HUES6 (cell line): Measurements from ENCODE around the gene ATCAY.
"Not testable (repeated sequence)": the region's sequence is repeated elsewhere in the genome, so short reads cannot be mapped to it uniquely, and the experiment has no call there.

Experiments
- H3K27ac ChIP-seq: 2 replicates; pipeline ENCODE4 v1.7.0; 2013; ENCODE audit warnings: low read depth, mild to moderate bottlenecking, low read length, inconsistent platforms
- H3K27me3 ChIP-seq: 2 replicates; pipeline ENCODE4 v1.6.1; 2013; ENCODE audit warnings: low read length; ENCODE audit not compliant: control insufficient read depth, insufficient read depth
- H3K36me3 ChIP-seq: 2 replicates; pipeline ENCODE4 v1.6.1; 2013; ENCODE audit warnings: low read length; ENCODE audit not compliant: control insufficient read depth, insufficient read depth
- H3K4me1 ChIP-seq: 2 replicates; pipeline ENCODE4 v1.6.1; 2013; ENCODE audit warnings: low read length; ENCODE audit not compliant: control insufficient read depth, insufficient read depth
- H3K4me3 ChIP-seq: 2 replicates; pipeline ENCODE4 v1.5.1; 2013; ENCODE audit warnings: low read depth, low read length
- H3K9ac ChIP-seq: one replicate; pipeline ENCODE4 v1.6.1; 2013; ENCODE audit warnings: mild to moderate bottlenecking, low read length
- H3K9me3 ChIP-seq: 2 replicates; pipeline ENCODE4 v1.6.1; 2013; ENCODE audit warnings: low read depth, low read length; ENCODE audit not compliant: control insufficient read depth, insufficient read depth

The ATCAY gene

DNA sequence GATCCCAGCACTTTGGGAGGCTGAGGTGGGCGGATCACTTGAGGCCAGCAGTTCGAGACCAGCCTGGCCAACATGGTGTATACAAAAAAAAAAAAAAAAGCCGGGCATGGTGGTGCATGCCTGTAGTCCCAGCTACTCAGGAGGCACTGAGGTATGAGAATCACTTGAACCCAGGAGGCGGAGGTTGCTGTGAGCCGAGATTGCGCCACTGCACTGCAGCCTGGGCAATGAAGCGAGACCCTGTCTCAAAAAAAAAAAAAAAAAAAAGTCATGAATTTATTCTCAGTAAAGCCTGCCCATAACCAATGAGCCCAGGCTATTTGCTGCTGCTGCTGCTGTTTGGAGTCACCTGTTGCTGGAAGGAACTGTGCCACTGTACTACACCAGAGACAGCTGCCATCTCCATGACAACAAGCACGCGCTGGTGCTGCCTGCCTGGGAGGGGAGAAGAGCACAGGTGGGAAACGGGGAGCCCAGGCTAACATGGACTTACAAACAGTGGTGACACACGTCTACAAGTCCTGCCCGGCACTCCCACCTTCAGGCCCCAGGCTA lies 23.0 kb upstream of the ATCAY start:
- Histone ChIP-seq H3K9ac (no peak overlapping the region), H3K27me3 (no peaks in the 10 kb centered on the region), H3K4me1 (no peaks in the 10 kb centered on the region), H3K36me3 (peaks cover 13% of the 10 kb centered on the region), H3K27ac (no peak overlapping the region), H3K9me3 (peaks cover 16% of the 10 kb centered on the region), H3K4me3 (no peak overlapping the region)

DNA sequence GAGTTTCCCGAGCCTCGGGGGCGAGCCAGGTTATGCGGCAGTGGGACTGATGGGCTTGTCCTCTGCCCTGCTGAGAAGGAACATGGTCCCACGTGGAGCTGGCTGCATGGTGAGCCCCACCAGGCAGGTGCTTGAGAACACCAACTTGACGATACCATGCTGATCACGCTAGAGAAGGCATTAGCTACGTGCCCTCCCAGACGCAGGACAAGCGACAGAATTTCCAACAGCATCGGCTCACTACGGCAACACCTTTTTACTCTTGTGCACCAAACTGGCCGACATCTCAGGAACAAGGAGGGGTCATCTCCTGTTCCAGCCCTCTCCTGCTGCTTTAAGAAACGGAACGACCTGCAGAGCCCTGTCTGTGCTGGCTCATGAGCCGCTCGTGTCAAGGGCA lies 20.0 kb upstream of the ATCAY start:
- Histone ChIP-seq H3K4me1 (no peaks in the 10 kb centered on the region), H3K9me3 (no peaks in the 10 kb centered on the region), H3K9ac (no peak overlapping the region), H3K4me3 (no peak overlapping the region), H3K27me3 (no peaks in the 10 kb centered on the region), H3K27ac (no peak overlapping the region), H3K36me3 (peaks cover 3% of the 10 kb centered on the region; the same call in 1 of the 2 replicates)

DNA sequence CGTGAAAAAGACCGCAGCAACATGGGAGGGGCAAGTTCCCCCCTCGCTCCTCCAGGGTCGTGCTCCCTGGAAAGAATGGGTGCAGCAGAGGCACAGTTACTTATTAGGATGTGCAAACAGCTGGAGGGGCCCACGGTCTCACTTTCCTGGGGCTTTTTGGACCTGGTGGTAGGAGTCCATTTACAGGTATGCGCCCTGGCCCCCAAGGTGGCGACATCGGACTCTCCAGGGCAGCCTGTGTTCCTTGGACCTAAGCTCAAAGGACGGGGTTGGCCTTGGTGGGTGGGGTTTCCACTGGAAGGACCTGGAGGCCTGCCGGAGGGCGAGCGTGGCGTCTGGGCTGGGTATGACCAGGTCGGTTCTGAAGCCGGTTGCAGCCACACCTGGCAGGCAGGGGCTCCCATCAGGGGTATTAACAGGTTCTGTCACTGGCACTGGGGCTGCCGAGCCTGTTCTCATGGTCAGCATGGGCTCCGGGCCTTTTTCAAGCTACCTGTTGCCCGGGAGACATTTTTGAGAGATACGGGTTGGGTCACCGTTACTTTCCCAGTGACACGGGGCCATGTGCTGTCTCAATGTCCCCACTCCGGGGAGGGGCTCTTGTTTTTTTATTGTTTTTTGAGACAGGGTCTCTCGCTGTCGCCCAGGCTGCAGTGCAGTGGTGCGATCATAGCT lies 17.5 kb upstream of the ATCAY start:
- peaks cover 9% of the 10 kb centered on the region; the same call in 1 of the 2 replicates for H3K4me1 ChIP-seq
- H3K4me3 ChIP-seq = no peak overlapping the region
- H3K9ac ChIP-seq = no peak overlapping the region
- no peaks in the 10 kb centered on the region for H3K27me3 ChIP-seq
- no peaks in the 10 kb centered on the region for H3K9me3 ChIP-seq
- H3K27ac ChIP-seq = no peak overlapping the region
- peaks cover 3% of the 10 kb centered on the region; the same call in 1 of the 2 replicates for H3K36me3 ChIP-seq

DNA sequence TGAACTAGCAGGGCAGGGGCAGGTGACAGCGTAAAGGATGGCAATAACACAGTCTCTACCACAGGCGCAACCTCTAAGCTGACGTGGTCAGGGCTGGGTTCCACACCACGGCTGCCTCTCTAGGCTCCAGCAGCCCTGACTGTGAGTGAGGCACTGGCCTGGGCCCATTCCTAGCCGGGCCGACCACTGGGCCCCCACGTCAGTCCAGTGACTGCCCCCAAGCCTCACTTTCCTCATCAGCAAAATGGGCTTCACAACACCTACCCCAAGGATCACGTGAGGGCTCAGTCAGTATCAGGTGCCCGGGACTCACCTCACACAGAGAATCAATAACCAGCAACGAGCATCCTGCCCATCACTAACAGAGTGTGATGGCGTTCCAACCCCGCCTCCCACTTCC lies 16.8 kb upstream of the ATCAY start:
- Histone ChIP-seq H3K9me3 (no peaks in the 10 kb centered on the region), H3K27me3 (no peaks in the 10 kb centered on the region; the same call in 1 of the 2 replicates), H3K4me1 (peaks cover 13% of the 10 kb centered on the region; the same call in 1 of the 2 replicates), H3K36me3 (peaks cover 3% of the 10 kb centered on the region; the same call in 1 of the 2 replicates), H3K4me3 (no peak overlapping the region), H3K9ac (no peak overlapping the region), H3K27ac (no peak overlapping the region)

DNA sequence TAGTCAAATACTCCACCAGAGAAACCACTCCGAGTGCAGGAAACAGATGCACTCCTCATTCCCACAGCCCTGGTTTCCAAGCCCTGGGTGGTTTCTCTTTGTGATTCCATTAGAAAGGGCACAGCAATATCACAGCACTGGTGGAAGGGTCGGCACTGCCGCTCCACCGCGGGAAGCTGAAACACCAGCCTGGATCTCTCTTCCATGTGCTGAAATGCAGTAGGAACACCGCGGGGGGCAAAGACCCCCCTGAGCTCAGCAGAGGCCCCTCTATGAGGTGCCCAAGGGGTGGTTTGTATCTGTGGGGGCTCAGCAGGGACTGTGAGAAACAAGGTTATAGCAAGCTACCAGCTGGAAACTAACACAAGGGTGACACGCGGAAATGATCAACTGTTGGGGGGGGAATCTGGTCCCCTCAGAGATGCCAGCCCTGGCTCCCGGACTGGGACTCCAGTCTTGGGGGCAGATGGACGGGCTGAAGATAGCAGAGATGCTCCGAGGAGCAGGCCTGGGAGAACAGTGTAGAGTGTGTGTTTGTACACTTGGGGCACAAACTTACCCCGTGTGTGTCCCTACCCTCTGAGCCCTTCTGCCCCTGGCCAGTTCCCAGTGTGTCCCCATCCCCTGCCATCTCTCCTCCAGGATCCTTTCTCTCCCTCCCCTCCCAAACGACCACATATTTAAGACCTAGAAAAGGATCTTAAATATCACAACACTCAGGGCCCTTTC lies 13.4 kb upstream of the ATCAY start:
- Histone ChIP-seq H3K27ac (no peak overlapping the region), H3K36me3 (no peaks in the 10 kb centered on the region), H3K9ac (no peak overlapping the region), H3K4me1 (peaks cover 13% of the 10 kb centered on the region; the same call in 1 of the 2 replicates), H3K9me3 (peaks cover 7% of the 10 kb centered on the region), H3K27me3 (peaks cover 14% of the 10 kb centered on the region), H3K4me3 (no peak overlapping the region)

DNA sequence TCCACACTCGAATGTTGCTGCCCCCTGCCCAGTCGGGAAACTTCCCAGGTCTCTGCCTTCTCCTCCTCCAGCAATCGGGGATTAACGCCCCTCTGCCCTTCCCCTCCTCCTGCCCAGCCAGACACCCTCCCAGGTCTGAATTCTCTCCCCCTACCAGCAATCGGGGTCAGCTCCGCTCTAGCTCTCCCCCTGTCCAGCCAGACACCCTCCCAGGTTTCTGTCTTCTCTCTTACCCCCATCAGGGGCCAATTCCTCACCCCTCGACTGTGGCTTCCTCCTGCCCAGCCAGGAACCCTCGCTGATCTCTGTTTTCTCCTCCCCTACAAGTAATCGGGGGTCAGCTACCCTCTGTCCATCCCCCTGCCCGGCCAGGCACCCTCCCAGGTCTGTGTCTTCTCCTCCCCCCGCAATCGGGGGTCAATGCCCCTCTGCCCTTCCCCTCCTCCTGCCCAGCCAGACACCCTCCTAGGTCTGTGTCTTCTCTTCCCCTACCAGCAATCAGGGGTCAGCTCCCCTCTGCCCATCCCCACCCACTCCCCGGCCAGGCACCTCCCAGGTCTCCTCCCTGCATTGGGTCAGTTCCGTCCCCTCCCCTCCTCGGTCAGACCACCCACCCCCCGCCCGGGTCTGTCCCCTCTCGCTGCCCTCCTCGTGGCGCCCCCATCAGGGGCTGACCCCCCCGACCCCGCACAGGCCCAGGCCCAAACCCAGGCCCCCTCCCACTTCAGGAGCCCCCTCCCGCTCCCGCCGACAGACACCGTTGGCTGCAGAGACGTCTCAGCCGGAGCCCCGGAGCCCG lies 12.3 kb upstream of the ATCAY start:
- Histone ChIP-seq H3K4me3 (peak overlapping the region; percentile 50), H3K36me3 (no peaks in the 10 kb centered on the region), H3K27me3 (peaks cover 14% of the 10 kb centered on the region), H3K9ac (peak overlapping the region; percentile 22), H3K4me1 (peaks cover 13% of the 10 kb centered on the region; the same call in 1 of the 2 replicates), H3K9me3 (peaks cover 7% of the 10 kb centered on the region), H3K27ac (0 out of 2 replicates have a peak overlapping the region, but pooled peaks have one; percentile 26)

DNA sequence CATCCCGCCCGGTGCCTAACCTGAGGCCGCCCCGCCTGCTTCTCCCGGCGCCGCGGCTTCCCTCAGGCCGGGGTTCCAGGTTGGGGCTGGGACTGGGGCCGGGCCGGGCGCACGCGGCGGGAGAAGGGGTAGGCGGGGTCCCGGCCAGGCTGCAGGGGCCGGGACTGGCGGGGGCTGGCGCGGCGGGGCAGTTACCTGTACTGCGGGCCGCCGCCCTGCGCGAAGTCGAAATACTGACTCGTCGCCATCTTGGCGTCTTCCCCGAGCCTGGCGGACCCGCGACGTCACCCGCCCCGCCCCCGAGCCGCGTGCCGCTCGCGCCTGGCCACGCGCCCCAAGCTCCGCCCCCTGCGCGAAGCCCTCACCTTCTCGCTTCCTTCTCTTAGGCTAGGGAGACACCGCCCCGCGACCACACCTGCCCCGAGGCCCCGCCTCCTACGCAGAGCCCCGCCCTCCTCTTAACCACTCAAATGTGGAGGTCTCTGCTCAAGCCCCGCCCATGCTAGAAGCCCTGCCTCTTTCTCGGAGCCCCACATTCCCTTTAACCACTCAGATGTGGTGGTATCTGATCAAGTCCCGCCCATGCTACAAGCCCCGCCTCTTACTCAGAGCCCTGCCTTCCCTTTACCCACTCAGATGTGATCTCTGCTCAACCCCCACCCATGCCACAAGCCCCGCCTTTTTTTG lies 11.6 kb upstream of the ATCAY start, which contains the start of gene ZFR2:
TSS of gene ZFR2 (minus strand) at position 269 of the 687 bp plus-strand sequence. CDS start at position 248, 21 bp downstream.
- H3K27me3 ChIP-seq = peaks cover 14% of the 10 kb centered on the region
- no peaks in the 10 kb centered on the region for H3K36me3 ChIP-seq
- H3K27ac ChIP-seq = 0 out of 2 replicates have a peak within 1 kb of the TSS, but pooled peaks have one; percentile 26
- peak within 1 kb of the TSS; percentile 22 for H3K9ac ChIP-seq
- H3K4me1 ChIP-seq = peaks cover 13% of the 10 kb centered on the region; the same call in 1 of the 2 replicates
- H3K9me3 ChIP-seq = peaks cover 7% of the 10 kb centered on the region
- peak within 1 kb of the TSS; percentile 50 for H3K4me3 ChIP-seq

DNA sequence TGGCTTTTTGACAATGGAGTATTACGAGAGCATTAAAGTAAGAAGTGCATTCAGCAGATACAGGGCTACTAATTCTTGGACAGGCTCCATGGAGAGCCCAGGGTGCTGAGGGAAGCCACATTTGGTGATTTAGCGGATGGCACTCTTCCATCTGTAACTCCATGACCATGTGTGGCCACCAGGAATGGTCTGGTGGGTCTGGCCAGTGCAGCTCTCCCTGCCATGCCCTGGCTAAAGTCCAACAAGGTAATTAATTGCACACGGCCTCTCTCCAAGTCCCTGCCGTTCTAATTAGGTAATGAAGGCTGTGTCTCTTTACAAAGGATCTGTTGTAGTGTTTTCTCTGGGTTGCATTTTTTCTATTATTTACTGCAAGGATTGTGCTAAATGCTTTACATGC lies 7.3 kb upstream of the ATCAY start:
- Histone ChIP-seq H3K27me3 (peaks cover 16% of the 10 kb centered on the region), H3K9ac (no peak overlapping the region), H3K4me1 (0 out of 2 replicates have a peak, but pooled peaks cover 2% of the 10 kb centered on the region), H3K9me3 (peaks cover 7% of the 10 kb centered on the region), H3K4me3 (no peak overlapping the region), H3K36me3 (no peaks in the 10 kb centered on the region), H3K27ac (no peak overlapping the region)

DNA sequence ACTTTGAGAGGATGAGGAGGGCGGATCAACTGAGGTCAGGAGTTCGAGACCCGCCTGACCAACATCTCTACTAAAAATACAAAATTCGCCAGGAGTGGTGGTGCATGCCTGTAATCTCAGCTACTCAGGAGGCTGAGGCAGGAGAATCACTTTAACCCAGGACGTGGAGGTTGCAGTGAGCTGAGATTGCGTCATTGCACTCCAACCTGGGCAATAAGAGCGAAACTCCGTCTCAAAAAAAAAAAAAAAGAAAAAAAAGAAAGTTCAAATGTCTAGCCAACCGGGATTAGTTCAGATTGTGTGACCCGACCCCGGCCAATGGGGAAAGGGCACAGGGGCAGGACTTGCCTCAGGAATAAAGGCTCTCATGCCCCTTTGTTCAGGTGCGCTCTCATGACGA lies 5.8 kb upstream of the ATCAY start:
- H3K9me3 ChIP-seq, H3K9ac ChIP-seq, H3K27ac ChIP-seq, H3K4me1 ChIP-seq, H3K36me3 ChIP-seq, H3K4me3 ChIP-seq: not testable (repeated sequence)
- H3K27me3 ChIP-seq = peaks cover 13% of the 10 kb centered on the region; the same call in 1 of the 2 replicates

DNA sequence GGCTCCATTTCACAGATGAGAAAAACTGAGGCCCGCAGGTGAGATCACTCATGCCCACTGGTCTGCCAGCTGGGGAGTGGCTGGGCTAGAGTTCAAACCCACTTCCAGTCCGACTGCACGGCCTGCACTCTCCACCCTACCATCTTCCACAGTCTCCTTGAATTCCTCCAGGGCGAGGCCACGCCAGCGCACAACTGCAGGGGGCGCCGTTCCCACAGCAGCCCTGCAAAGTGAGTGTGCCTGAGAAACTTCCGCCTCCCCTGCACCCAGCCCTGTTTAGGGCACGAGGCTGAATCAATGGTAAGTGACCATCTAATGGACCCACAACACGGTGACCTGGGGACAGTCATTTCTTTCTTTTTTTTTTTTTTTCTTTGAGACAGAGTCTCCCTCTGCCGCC lies 829 bp upstream of the ATCAY start:
- Histone ChIP-seq H3K4me1 (0 out of 2 replicates have a peak, but pooled peaks cover 3% of the 10 kb centered on the region), H3K36me3 (no peaks in the 10 kb centered on the region), H3K9ac (no peak overlapping the region), H3K27me3 (peaks cover 23% of the 10 kb centered on the region), H3K9me3 (no peaks in the 10 kb centered on the region), H3K4me3 (no peak overlapping the region), H3K27ac (no peak overlapping the region)
